HG02981 (cell line): Measurements from ENCODE around the gene MAGI3.
"Not testable (repeated sequence)": the region's sequence is repeated elsewhere in the genome, so short reads cannot be mapped to it uniquely, and the experiment has no call there.

Source experiments
- ATAC-seq: cut with Tn5 transposase; IDR thresholded peaks from one replicate; pipeline ENCODE4 v1.9.1; 2021; ENCODE audit warnings: mild to moderate bottlenecking, moderate library complexity; ENCODE audit not compliant: unreplicated experiment

MAGI3 gene

DNA sequence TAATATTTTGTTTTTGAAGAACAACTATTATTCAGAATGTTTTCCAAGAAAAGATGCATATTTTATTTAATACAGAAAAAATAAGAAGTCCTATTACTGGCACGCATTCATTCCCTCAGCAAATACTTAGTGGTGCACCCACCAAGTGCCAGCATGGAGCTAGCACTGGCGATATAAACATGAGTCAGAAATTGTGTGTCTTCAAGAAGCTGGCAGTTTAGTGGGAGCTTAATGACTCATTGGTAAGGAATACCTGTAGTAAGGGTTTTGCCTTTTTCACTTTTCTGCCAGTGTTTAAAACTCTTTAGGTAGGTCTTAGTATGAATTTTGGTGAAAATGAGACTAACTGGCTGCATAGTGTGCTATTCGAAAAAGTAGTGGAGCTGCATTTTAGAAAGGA, 6.3 kb downstream of the MAGI3 start:
- no peak for ATAC-seq

DNA sequence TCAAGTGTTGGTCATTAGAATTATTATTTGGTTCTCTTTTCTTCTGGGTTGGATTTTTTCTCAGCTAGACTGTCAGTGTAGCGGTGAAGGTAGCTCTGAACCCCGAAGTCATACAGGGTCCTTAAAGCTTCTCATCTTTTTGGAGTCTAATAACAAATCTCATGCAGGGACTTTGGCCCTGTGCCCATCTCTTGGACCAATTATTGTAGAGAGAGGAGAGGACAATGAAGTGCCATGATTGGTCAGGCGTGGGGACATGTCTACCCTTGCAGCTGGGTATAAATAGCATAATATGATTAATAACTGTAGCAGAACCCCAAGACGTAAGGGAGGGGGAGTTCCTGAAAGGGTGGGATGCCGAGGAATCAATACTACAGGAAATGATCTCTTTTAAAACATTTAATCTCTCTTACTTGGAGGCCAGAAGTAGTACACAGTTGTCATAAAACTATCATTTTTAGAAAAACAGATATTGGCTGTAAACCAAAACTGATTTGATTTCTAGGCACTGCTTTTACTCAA, 8.8 kb downstream of the MAGI3 start:
- ATAC-seq: no peak

DNA sequence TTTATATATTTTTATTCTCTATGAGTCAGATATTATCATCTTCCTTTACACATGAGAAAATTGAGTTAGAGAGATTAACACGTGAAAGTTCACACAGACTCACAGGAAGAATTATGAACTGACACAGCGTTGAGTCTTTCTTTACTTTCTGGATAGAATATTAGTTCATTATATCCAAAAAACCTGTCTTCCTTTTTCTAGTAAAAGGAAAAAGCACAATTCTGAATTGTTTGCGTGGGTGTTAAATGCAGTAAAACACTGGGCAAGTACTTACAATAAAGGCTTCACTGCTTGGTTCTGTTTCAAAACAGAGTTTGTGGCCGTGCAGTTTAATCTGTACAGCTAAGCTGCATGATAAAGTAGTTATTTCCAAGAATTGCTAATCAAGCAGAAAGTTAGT, 10.8 kb downstream of the MAGI3 start:
- no peak for ATAC-seq

DNA sequence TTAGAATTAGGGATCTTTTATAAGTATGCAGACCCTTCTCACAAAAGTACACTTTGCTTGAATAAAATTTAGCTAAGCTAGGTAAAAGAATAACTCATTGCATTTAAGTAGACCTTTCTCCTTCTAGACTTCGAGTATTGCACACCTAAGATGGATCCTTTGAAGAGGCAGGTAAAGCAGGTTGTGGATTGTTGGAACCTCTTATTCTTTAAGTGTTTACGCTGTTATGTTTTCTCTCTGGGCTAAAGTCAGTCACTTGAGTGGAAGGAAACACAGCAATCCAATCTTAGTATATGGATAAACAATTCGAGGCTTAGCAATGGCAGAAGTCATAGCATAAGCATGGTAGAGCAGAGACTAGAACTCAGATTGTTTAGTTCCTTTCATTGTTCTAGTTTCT, 11.4 kb downstream of the MAGI3 start:
- no peak for ATAC-seq

DNA sequence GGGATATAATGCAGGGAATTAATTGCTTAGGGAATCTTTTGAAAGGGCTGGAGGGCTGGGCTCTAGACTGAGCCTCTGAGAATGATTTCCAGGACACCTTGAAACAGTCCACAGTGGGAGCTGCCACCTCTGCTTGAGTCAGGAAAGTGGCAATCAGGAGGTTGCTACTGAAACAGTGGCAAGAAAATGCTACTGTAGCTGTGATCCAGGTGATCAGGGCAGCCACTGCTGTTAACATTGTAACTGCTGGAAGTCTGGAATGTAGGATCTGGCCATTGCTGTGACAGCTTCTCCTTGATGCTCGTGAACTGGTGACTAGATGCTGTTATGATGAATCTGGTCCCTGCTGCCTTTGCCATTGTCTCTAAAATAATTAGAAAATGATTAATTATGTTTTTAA, 12.8 kb downstream of the MAGI3 start:
- no peak for ATAC-seq

DNA sequence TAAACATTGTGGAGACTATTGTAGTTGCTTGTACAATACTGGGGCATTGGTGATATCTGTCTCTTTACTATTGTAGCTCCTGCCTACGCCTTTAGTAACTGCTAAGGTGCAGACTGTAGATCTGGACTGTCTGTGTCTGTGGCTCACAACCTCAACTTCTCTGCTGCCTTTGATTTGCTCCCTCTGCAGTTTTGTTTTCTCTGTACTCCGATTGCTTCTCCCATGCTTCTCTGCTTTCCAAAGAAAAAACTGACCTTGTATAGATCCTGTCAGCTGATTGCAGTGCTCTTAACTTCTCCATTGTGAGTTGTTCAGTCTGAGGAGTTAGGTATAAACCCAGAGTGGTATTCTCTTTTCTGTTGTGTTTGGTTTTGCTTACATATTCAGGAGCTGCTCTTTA, 15.3 kb downstream of the MAGI3 start:
- ATAC-seq: no peak

DNA sequence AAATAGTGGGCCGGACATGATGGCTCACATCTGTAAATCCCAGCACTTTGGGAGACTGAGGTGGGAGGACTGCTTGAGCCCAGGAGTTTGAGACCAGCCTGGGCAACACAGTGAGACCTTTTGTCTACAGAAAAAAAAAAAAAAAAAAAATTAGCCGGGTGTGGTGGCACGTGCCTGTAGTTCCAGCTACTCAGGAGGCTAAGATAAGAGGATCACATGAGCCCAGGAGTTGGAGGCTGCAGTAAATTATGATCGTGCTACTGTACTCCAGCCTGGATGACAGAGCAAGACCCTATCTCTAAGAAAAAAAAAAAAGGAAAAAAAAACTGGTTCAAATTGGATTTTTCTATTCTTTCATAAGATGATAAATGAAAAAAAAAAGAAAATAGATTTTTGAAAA, 15.8 kb downstream of the MAGI3 start:
- ATAC-seq: not testable (repeated sequence)

DNA sequence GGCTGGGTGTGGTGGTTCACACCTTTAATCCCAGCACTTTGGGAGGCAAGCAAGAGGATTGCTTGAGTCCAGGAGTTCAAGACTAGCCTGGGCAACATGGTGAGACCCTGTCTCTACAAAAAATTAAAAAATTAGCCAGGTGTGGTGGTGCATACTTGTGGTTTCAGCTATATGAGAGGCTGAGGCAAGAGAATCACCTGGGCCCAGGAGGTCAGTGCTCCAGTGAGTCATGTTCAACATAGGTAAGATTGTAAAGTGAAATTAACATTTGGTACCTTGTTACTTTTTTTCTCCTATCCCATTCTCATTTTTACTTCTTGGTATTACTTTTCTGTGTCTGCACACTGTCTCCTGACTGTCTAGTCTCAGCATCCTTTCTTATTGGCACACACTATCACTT, 19.0 kb downstream of the MAGI3 start:
- no peak for ATAC-seq

DNA sequence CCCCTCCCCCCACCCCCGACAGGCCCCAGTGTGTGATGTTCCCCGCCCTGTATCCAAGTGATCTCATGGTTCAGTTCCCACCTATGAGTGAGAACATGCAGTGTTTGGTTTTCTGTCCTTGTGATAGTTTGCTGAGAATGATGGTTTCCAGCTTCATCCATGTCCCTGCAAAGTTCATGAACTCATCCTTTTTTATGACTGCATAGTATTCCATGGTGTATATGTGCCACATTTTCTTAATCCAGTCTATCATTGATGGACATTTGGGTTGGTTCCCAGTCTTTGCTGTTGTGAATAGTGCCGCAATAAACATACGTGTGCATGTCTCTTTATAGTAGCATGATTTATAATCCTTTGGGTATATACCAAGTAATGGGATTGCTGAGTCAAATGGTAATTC, 21.7 kb downstream of the MAGI3 start:
- not testable (repeated sequence) for ATAC-seq

DNA sequence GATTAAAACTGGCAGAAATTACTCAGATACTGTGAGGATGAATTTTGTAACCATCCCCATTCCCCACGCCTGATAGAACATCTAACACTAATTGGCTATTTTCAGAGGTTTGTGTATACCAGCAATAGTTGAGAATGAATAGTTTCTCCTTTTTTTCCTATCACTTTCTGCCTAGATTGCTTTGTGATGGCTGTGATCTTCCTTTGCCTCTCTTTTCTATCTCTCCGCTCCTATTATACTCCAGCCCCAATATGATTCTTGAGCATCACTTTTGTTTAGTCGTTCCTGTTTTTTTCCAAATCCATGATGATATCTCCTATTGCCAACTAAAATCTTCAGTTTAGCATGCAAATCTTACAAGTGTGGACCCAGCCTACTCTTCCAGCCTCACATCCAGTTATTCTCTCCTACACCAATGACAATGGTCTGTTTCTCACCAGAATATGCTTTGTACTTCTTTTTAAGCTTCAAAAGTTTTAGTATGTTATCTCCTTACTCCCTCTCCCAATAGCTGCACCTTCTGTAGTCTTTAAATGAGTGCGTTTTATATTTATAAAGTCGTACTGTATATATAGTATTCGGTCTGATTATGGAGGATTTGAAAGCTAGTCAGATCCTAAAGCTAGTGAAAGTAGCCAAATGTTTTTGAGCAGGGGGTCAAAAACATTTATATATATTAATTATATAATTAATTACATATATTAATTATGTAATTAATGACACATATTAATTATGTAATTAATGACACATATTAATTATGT, 25.2 kb downstream of the MAGI3 start:
- ATAC-seq: no peak

DNA sequence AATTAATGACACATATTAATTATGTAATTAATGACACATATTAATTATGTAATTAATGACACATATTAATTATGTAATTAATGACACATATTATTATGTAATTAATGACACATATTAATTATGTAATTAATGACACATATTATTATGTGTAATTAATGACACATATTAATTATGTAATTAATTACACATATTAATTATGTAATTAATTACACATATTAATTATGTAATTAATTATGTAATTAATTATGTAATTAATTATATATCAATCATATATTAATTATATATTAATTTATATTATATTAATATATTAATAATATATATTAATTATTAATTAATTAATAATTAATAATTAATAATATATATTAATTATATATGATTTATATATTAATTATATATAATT, 25.8 kb downstream of the MAGI3 start:
- not testable (repeated sequence) for ATAC-seq

DNA sequence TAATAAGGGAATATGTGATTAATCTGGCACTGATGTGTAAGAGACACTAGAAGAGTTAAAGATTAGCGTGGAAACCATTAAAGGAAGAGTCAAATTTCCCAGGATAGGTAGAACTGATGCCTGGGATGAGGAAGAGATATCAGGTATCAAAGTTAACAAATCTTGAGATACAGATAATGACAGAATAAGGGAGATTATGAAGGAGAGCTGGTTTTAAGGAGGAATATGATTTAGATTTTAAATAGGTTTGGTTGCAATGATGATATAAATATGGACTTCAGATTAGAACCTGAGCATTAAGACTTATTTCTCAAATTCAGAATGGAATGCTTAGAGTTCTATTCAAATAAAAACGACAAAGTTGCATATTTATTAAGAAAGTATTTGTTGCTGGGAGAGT, 26.2 kb downstream of the MAGI3 start:
- ATAC-seq: no peak

DNA sequence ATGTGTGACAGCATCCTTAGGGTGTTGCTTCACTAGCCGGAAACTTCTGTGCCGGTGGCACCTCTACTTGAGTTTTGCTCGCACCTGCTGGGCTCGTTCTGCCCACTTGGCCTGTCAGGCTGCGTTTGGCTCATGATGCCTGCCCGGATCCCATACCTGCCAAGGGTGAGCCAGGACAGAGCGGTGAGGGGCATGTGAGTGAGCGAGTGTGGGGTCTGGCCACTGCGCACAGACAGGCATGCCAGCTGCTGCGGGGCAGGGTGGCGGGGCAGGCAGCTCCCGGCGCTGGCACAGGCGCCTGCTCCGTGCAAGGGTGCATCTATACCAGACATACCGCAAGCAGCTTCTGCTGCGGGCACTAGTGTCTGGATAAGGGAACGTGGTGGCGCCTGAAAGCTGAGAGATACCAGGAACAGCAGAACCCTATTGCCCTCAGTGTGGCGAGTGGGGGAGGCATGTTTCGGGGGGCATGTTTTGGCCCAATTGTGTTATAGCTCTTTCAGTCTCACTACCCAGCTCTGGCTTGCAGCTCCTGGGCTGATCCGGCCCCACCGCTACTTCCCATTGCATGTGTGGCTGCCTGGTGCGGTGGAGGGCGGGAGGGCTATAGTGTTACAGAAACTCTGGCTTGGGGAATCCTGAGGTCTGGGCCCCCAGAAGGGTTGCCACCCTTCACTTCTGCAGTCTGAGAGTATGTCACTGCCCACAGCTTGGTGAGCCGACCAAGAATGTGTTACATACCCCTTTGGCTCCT, 32.2 kb downstream of the MAGI3 start:
- no peak for ATAC-seq

DNA sequence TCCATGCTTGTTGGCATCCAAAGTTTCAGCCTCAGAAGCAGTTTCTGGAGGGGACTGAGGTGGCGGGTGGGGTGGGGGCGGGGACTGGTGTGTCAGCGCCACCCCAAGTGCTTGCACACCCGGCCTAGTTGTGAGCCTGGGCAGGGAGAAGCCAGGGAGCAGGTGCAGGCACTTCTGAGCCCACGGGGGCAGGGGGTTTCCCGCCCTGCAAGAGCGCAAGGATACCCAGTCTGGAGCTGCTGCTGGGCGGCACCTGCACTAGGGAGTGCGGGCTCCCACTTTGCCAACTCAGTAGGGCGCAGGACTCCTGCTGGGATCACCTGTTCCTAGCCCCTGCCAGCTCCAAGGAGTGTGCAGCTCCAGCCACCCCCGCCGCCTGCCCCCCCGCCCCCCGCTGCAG, 33.5 kb downstream of the MAGI3 start:
- no peak for ATAC-seq

DNA sequence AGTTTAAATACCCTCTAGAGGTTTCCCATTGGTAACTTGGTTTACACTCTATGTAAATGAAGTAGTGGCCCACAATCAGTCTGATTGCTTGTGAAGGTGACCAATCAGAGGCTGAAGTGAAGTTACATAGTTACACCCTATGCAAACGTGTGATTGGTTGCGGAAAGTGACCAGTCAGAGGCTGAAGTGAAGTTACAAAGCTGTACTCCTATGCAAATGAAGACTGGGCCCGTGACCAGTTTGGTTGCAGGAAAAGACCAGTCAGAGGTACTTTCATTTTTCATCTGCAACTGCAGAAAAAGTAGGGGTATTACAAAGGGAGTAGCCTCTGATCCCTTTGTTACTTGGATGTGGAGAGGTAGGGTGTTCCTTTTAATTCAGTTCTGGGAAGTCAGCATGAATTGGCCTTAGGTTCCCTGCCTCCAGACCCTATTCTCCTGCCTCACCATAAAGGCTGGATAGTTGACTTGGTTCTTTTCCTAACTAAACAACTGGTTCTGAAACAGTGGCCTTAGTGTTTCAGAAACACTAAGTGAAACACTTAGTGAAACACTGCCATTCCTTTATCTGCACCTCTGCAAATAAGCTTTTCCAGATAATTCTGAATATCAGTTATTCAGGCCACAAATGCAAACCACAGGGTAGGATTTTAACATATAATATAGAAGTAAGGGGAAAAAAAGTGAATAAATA, 39.3 kb downstream of the MAGI3 start:
- no peak for ATAC-seq

DNA sequence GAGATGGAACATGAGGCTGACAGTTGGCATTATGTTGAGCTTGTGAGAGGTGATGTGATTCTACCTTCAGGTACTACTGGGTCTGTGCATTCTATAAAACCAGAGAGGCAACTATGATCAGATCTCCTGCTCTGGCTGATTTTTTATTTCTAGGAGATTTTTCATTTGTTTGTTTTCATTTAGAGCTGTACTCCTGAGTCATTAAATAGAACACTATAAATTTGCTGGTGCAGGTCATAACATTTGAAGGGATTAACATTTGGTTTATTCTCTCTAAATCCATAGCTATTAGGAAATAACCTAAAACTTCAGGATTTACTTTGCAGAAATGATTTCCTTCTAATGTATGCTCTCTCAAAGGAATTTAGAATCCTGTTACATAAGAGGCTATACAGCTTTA, 42.9 kb downstream of the MAGI3 start:
- no peak for ATAC-seq

DNA sequence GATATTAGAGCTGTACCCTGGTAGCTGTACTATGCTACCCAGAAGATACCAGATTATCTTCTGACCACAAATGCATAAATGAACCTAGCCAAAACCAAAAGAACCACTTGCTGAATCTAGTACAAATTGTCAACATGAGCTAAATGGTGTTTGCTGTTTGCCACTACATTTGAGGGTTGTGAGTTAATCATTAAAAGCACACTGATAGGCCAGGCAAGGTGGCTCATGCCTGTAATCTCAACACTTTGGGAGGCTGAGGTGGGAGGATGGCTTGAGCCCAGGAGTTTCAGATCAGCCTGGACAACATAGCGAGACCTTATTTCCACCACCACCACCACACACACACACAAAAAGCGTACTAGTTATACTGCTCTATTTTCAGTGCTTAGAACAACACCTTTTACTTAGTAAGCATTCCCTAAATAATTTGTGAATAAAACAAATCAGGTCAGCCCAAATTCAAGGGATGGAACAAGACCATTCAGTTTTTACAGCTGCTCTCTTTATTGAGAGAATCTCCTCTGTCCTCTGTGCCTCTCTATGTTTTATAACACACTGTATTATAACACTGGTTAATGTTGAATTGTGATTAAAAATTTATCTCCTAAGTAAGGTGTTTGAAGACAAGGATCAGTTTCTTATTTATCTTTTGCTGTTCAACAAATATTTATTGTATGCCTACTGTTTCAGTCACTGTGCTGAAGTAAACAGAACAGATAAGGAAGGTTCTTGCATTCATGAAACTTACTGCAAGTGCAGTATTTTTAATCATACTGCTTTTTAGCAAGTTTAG, 44.0 kb downstream of the MAGI3 start:
- ATAC-seq: no peak

DNA sequence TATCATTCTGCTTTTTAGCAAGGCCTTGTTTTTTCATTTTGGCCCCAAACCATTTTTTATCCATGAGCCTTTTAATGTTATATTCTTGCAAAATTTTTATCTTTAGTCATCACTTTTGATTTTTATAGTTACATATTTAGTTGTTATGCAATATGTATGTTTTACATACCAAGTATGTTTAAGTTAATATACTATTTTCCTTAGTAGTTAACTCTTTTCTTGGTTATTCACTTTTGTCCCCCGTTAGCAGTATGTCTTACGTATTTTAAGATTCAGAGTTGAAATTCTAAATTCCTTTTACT, 44.5 kb downstream of the MAGI3 start:
- no peak for ATAC-seq

DNA sequence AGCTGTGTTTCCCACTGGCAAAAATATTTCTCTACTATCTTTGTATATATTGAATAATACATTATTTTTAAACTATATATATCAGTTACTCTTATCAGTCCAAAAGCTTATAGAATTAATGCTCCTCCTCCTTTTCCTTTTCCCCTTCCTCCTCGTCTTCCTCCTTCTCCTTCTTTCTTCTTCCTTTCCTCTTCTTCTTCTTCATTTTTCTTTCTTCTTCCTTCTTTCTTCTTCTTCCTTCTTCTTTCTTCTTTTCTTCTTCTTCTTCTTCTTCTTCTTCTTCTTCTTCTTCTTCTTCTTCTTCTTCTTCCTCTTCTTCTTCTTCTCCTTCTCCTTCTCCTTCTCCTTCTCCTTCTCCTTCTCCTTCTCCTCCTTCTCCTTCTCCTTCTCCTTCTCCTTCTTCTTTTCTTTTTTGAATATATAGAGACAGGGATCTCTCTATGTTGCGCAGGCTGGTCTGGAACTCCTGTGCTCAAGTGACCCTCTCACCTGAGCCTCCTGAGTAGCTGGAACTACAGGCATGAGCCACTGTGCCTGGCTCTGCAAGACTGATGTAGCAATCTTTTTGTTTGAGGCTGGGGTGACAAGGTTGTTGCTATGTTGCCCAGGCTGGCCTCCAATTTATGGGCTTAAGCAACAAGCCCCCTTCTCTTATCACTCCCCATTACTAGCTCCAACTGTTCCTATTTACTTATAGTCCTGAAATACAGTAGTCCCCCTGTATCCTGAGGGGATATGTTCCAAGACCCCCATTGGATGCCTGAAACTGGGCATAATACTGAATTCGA, 47.4 kb downstream of the MAGI3 start:
- no peak for ATAC-seq

DNA sequence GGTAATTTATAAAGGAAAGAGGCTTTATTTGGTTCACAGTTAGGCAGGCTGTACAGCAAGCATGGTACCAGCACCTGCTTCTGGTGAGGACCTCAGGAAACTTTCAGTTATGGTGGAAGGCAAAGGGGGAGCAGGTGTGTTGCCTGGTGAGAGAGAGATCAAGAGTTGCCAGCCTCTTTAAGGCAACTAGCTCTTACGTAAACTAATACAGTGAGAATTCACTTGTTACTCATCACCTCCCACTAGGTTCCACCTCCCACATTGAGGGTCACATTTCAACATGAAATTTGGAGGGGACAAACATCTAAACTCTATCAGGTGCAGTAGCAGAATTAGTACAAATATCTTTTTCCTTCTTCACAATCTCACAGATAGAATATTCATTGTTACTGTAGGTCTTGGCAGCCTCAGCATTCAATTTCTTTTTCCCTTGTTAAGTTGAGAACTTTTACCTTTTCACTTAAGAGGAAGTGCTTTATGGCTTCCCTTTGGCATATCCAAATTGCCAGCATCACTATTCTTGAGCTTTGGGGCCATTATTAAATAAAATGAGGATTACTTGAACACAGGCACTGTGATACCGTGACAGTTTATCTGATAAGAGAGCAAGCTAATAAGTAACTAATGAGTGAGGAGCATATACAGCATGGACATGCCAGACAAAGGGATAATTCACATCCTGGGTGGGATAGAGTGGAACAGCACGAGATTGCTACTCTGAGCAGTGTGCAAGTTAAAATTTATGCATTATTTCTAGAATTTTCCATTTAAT, 48.4 kb downstream of the MAGI3 start:
- ATAC-seq: no peak
